Spleen (tissue), 11 donors: ENCODE measurements around the gene EXD3. TPM values are rescaled to one million over a fixed set of nuclear protein-coding genes. Genes with fewer than 3 reads are reported as not detected.

Experiments used
- DNase-seq: peaks from one replicate; pipeline ENCODE4 v3.0.0-alpha.2; 2020
- H3K27ac ChIP-seq, 8 donors: fragments of 200-600 bp; sonication (generic) in 7 of 8; 1 replicate in 4 of 8; 2 replicates in 4 of 8; pipeline versions ENCODE4 v1.5.0 to v1.8.0; 2016 to 2021; ENCODE audit warnings: inconsistent platforms in 4 of 8, mild to moderate bottlenecking in 4 of 8, moderate library complexity in 1 of 8
- H3K27me3 ChIP-seq, 7 donors: fragments of 200-600 bp; sonication (generic) in 6 of 7; replicated peaks in 1 of 7; 1 replicate in 4 of 7; 2 replicates in 3 of 7; pipeline versions ENCODE4 v1.5.0 to v1.8.0; 2016 to 2021; ENCODE audit warnings: inconsistent platforms in 3 of 7, mild to moderate bottlenecking in 1 of 7
- H3K36me3 ChIP-seq, 6 donors: fragments of 200-600 bp; sonication (generic) in 5 of 6; 1 replicate in 4 of 6; 2 replicates in 2 of 6; pipeline versions ENCODE4 v1.5.0 to v1.8.0; 2016 to 2021; ENCODE audit warnings: inconsistent platforms in 2 of 6
- H3K4me1 ChIP-seq, 6 donors: fragments of 200-600 bp; sonication (generic) in 5 of 6; 1 replicate in 3 of 6; 2 replicates in 3 of 6; pipeline versions ENCODE4 v1.5.0 to v1.8.0; 2016 to 2021; ENCODE audit warnings: inconsistent platforms in 3 of 6
- H3K4me3 ChIP-seq, 8 donors: fragments of 200-600 bp; sonication (generic) in 7 of 8; 1 replicate in 4 of 8; 2 replicates in 4 of 8; pipeline versions ENCODE4 v1.5.0 to v1.8.0; 2016 to 2021; ENCODE audit warnings: inconsistent platforms in 4 of 8, mild to moderate bottlenecking in 4 of 8, moderate library complexity in 2 of 8
- H3K9me3 ChIP-seq, 8 donors: fragments of 200-600 bp; sonication (generic) in 7 of 8; 1 replicate in 4 of 8; 2 replicates in 4 of 8; pipeline versions ENCODE4 v1.5.0 to v1.8.0; 2016 to 2021; ENCODE audit warnings: inconsistent platforms in 4 of 8
- POLR2A ChIP-seq, 3 donors: fragments of 450-650 bp; IDR thresholded peaks; one replicate each; pipeline ENCODE4 v1.5.1; 2017; ENCODE audit warnings: antibody characterized with exemption in 3 of 3, mild to moderate bottlenecking in 1 of 3
- POLR2AphosphoS5 ChIP-seq, 3 donors: sonication (generic); formaldehyde crosslinking; IDR thresholded peaks; one replicate each; pipeline ENCODE4 v1.5.1; 2017; ENCODE audit warnings: antibody characterized with exemption in 3 of 3
- WGBS, 5 donors: extraction: QIAGEN DNeasy Blood & Tissue Kit in 3 of 5; methylation state at CpG; one replicate each; pipeline versions ENCODE4 v1.1.5 to v1.1.7; 2013 to 2018; 5-methylcytosine and 5-hydroxymethylcytosine counted together
- intact Hi-C: fragments of 100-400 bp; cut with DNase I; formaldehyde crosslinking; loops from one replicate; pipeline ENCODE4 v1.15.0; 2023; ENCODE audit warnings: low total_unique reads
- polyA plus RNA-seq, 3 donors: library from polyadenylated mRNA; stranded (reverse); fragments of 200-250 nt; gene quantifications; one replicate each; pipeline ENCODE4 v1.2.1, GENCODE V29; 2013
- total RNA-seq, 7 donors: library from RNA; depleted of rRNA in 3 of 7; stranded (reverse); fragments of >200 nt in 3 of 7; fragmentation: NEBNext Ultra II Directional in 4 of 7; extraction: Animal tissue kit (Norgen Biotek cat#: 25700) in 4 of 7; gene quantifications; one replicate each; pipeline versions ENCODE4 v1.1.0 to v1.2.1, GENCODE V29; 2016 to 2021
- TF ChIP-seq, protein P1 (sequence below), 11 experiments: fragments of 200-600 bp in 7 of 11; fragments of 450-650 bp in 4 of 11; sonication (generic) in 4 of 11; IDR thresholded peaks in 8 of 11; conservative IDR thresholded peaks in 3 of 11; 1 replicate in 7 of 11; 2 replicates in 4 of 11; pipeline versions ENCODE4 v1.4.0 to v1.8.0; 2016 to 2021; ENCODE audit warnings: antibody characterized with exemption in 11 of 11, inconsistent platforms in 4 of 11, mild to moderate bottlenecking in 1 of 11
- donor health status: healthy with polysubstance abuse.
- donor health status: DM: no; HTN: no; CAD: no; lungs with moderate emphysema.
- donor health status: DM: no; HTN: no; CAD: no.
- donor health status: Bipolar disorder and iron deficiency.
- donor health status: healthy.
- donor health status: DM: no; HTN: no; CAD: no.
- donor health status: DM: yes; HTN: yes; CAD: no.

Gene EXD3
- total and polyA plus RNA-seq, 10 donors: 14.5 to 62.3 (median 36.3) TPM

DNA sequence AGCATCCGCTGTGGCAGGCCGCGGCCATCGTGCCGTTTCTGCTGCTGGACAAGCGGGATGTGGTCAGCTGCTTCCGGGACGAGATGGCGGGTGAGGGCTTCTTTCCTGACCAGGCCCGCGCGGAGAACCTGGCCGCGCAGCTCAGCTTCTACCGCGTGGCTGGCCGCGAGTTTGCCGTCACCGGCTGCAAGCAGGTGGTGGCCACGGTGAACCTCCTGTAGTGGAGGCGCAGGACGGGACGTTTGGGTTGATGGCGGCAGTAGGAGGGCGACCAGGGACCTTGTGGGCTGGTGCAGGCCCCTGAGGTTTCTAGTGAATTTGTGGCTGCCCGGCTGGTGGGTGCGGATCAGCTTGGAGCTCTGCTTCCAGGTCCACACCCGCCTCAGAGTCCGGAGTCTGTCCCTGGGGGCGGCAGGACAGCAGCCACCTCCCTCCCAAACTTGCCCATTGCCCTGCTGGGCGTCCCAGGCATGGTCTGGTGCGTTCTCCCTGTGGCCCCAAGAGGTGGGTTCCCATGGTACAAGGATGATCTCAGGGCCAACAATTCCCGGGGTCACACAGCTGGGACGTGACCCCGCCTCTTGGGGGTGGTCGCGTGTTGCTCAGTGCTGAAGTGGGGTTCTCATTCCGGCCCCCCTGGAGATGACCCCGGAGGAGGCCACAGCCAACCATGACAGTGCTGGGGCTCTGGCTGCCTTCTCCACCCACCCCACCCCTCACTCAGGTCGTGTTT is 143.1 kb downstream of the EXD3 start:
- peaks cover 11 to 87% (median 81%) of the 10 kb centered on the region in 6 donors for H3K4me1 ChIP-seq
- H3K4me3 ChIP-seq: peak overlapping the region in 1 of 8 donors; percentile 36
- TF ChIP-seq POLR2A (IDR thresholded peaks at IDR 0.05) (no peak), POLR2AphosphoS5 (IDR thresholded peaks at IDR 0.05) (peak in 1 of 3 donors; percentile 51)
- peaks cover 0 to 63% (median 23%) of the 10 kb centered on the region in 6 donors for H3K36me3 ChIP-seq
- no peaks in the 10 kb centered on the region for H3K9me3 ChIP-seq
- H3K27me3 ChIP-seq: no peaks in the 10 kb centered on the region
- peak overlapping the region in 1 of 8 donors; percentile 8 for H3K27ac ChIP-seq
- WGBS, 5 donors: 86 to 93% (median 89%) methylated on average over 35 to 41 of the region's 41 CpGs
- DNase-seq: peak; percentile 79
- intact Hi-C loops: no loop called here

DNA sequence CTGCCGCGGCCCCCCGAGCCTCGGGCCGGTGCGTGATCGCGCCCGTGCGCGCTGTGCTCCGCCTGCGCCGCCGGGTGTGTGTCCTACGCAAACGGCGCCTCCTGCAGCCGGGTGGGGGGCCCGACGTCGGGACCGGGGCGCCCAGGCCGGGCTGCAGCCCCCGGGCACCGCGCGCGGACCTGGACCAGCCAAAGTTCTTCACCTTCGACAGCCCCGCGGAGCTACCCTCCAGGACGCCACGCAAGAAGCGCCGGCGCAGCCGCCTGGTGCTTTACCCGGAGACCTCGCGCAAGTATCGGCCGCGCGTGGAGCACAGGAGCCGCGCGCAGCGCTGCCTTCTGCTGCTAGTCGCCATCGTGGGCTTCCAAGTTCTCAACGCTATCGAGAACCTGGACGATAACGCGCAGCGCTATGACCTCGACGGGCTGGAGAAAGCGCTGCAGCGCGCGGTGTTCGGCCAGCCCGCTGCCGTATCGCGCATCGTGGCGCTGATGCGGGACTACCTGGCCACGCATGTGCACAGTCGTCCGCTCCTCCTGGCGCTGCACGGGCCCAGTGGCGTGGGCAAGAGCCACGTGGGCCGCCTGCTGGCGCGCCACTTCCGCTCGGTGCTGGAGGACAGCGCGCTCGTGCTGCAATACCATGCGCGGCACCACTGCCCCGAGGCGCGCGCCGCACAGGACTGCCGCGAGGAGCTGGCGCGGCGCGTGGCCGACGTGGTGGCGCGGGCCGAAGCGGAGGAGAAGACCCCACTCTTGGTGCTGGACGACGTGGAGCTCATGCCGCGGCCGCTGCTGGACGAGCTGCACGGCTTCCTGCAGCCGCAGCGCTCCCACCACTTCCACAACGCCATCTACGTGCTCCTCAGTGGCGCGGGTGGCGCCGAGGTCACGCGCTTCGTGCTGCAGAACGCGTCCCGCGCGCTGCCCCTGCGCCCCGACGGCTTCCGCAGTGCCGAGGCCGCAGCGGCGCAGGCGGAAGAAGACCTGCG is 143.9 kb downstream of the EXD3 start:
- TF ChIP-seq POLR2AphosphoS5 (IDR thresholded peaks at IDR 0.05): peak in 1 of 3 donors; percentile 23
- no peak for TF ChIP-seq POLR2A (IDR thresholded peaks at IDR 0.05)
- intact Hi-C loops: no loop called here
- Histone ChIP-seq H3K27me3 (no peaks in the 10 kb centered on the region), H3K9me3 (no peaks in the 10 kb centered on the region), H3K36me3 (peaks cover 0 to 56% (median 23%) of the 10 kb centered on the region in 6 donors), H3K4me1 (peaks cover 11 to 94% (median 84%) of the 10 kb centered on the region in 6 donors), H3K4me3 (peak overlapping the region; percentile 54 to 91 (median 66)), H3K27ac (peak overlapping the region in 6 of 8 donors; percentile 92 to 95 (median 94))
- WGBS, 5 donors: 87 to 97% (median 89%) methylated on average over 107 to 139 of the region's 139 CpGs
- peak; percentile 78 for DNase-seq

DNA sequence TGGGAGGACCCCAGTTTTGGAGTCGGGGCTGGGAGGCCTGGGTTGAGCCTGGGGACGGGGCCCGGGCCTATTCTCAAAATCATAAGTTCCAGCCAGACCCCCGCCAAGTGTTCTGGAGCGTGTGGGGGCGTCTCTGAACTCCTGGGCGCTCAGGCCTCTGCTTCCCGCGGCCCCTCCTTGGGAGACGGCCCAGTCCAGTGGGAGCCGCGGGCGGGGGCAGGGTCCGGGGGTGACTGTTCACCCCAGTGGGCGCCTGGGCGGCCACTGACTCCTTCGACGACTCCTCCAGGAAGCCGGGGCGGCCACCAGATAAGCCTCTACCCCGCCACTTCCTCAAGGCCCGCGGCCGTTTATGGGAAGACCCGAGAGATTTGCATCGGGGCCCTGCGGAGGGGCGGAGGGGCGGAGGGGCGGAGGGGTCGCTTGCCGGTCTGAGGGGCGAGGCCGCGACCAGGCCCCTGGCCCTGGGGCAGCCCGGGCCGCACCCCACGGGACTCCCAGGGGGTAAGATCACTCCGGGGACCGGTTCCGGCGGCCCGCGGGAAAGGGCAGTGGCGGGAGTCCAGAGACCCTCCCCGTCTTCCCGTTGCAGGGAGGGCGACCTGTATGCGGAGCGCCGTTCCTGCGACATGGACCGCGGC is 144.8 kb downstream of the EXD3 start:
- no peaks in the 10 kb centered on the region for H3K9me3 ChIP-seq
- intact Hi-C loops: no loop called here
- H3K4me3 ChIP-seq: peak overlapping the region; percentile 54 to 91 (median 66)
- H3K36me3 ChIP-seq: peaks cover 0 to 56% (median 22%) of the 10 kb centered on the region in 6 donors
- H3K4me1 ChIP-seq: peaks cover 11 to 96% (median 80%) of the 10 kb centered on the region in 6 donors
- H3K27ac ChIP-seq: peak overlapping the region; percentile 84 to 95 (median 92)
- TF ChIP-seq, protein P1, sequence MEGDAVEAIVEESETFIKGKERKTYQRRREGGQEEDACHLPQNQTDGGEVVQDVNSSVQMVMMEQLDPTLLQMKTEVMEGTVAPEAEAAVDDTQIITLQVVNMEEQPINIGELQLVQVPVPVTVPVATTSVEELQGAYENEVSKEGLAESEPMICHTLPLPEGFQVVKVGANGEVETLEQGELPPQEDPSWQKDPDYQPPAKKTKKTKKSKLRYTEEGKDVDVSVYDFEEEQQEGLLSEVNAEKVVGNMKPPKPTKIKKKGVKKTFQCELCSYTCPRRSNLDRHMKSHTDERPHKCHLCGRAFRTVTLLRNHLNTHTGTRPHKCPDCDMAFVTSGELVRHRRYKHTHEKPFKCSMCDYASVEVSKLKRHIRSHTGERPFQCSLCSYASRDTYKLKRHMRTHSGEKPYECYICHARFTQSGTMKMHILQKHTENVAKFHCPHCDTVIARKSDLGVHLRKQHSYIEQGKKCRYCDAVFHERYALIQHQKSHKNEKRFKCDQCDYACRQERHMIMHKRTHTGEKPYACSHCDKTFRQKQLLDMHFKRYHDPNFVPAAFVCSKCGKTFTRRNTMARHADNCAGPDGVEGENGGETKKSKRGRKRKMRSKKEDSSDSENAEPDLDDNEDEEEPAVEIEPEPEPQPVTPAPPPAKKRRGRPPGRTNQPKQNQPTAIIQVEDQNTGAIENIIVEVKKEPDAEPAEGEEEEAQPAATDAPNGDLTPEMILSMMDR (IDR thresholded peaks at IDR 0.05 in 8 of 11, conservative IDR thresholded peaks at IDR 0.05 in 3 of 11): no peak
- no peak for TF ChIP-seq POLR2A (IDR thresholded peaks at IDR 0.05)
- TF ChIP-seq POLR2AphosphoS5 (IDR thresholded peaks at IDR 0.05): no peak
- no peaks in the 10 kb centered on the region for H3K27me3 ChIP-seq
- peak; percentile 89 for DNase-seq
- 7 to 12% (median 11%) methylated on average over 13 to 54 of the region's 54 CpGs for whole genome bisulfite sequencing, 5 donors

DNA sequence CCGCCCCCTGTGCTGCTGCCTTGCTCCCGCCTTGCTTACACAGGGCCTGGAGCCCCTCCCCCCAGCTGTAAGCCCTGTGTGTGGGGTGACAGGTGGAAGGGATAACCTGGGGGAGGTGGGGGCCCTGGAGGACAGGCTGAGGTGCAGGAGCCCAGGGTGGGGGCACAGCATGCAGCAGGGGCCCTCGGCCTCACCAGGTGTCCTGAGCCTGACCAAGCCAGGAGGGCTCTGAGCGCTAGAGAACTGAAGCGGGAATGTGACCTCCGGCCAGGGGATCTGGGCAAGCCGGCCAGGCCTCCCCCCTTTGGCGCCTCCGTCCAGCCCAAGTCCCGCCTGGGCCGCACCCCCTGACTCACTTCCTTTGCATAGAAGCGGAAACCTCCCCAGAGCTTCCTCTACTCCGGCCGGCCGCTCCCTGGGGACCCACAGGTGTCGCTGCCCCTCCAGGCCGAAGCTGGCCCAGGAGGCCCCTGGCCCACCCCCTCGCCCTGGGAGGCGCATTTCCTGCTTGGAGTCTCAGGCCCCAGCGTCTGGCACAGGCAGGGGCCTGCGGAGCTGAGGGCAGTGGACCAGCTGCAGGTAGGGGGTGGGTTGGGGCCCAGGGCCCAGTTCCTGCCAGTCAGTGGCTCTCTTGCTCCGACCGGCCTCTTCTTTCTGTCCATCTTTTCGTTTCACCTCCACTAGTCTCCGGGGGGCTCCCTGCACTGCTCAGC is 145.5 kb downstream of the EXD3 start, which contains the start of gene TOR4A:
Gene TOR4A, plus strand, starts transcription at position 398 of the 713 bp plus-strand sequence. CDS start 964 bp downstream, outside the sequence.
- intact Hi-C loops: no loop called here
- peak within 1 kb of the TSS; percentile 84 to 95 (median 92) for H3K27ac ChIP-seq

More for the DNA sequence above, 145.5 kb downstream of the EXD3 start, which contains the start of gene TOR4A:
- Histone ChIP-seq H3K27me3 (no peaks in the 10 kb centered on the region), H3K4me3 (peak within 1 kb of the TSS; percentile 54 to 91 (median 66)), H3K4me1 (peaks cover 8 to 94% (median 73%) of the 10 kb centered on the region in 6 donors), H3K36me3 (peaks cover 0 to 56% (median 29%) of the 10 kb centered on the region in 6 donors), H3K9me3 (no peaks in the 10 kb centered on the region)
- peak; percentile 96 for DNase-seq
- TF ChIP-seq, protein P1 (IDR thresholded peaks at IDR 0.05 in 8 of 11, conservative IDR thresholded peaks at IDR 0.05 in 3 of 11): peak in 8 of 11 experiments; percentile 19 to 57 (median 37)
- peak in 1 of 3 donors; percentile 31 for TF ChIP-seq POLR2A (IDR thresholded peaks at IDR 0.05)
- peak; percentile 86 to 91 (median 88) for TF ChIP-seq POLR2AphosphoS5 (IDR thresholded peaks at IDR 0.05)
- WGBS, 5 donors: 0 to 4% (median 3%) methylated on average over 14 to 25 of the region's 25 CpGs
